HepG2 (cell line): ENCODE results near the gene AGT. TPM values are rescaled to one million over a fixed set of nuclear protein-coding genes. Genes with fewer than 3 reads are reported as not detected.

Experiments used
- ATAC-seq: fragments of 200-7000 bp; cut with Tn5 transposase; 3 replicates; pipeline ENCODE4 v1.9.1; 2020; ENCODE audit warnings: mild to moderate bottlenecking, moderate library complexity
- BruUV-seq: library from RNA; stranded (reverse); fragments of 400-500 nt; replicated peaks from 2 replicates; lab custom pipeline; 2021; lab: Mats Ljungman, UMichigan
- CTCF ChIA-PET: fragments of 300-600 bp; formaldehyde crosslinking; extraction: SDS; loops from one replicate; lab custom pipeline; 2021; ENCODE audit warnings: low total read pairs, inconsistent platforms, low intra/inter-chr PET ratio; lab: Yijun Ruan, JAX
- POLR2A ChIA-PET: fragments of 350-600 bp; sonication (Branson Sonifier 250); formaldehyde crosslinking; loops from one replicate; lab custom pipeline; 2020; ENCODE audit warnings: antibody characterized with exemption, inconsistent platforms; lab: Yijun Ruan, JAX
- DNase-seq: peaks from one replicate; pipeline ENCODE4 v3.0.0-alpha.2; 2015; ENCODE audit warnings: low spot score
- FAIRE-seq: peaks from 3 replicates; lab custom pipeline; 2011; peaks lifted over from hg19 to GRCh38; lab: Jason Lieb, UNC
- H2AFZ ChIP-seq: one replicate; pipeline ENCODE4 v1.6.1; 2011; ENCODE audit warnings: low read length, inconsistent platforms
- H3K27ac ChIP-seq: fragments of 300-600 bp; 3 replicates; pipeline ENCODE4 v1.8.0; 2011; ENCODE audit warnings: mixed run types, mild to moderate bottlenecking, mixed read lengths, low read length, inconsistent platforms; ENCODE audit not compliant: insufficient read depth; ENCODE audit errors: extremely low read length
- H3K27me3 ChIP-seq, 2 experiments: fragments of 200-600 bp in 1 of 2; 2 replicates in 1 of 2; 3 replicates in 1 of 2; pipeline versions ENCODE4 v1.6.0 to v1.8.0; 2011; ENCODE audit warnings: low read length in 2 of 2, mild to moderate bottlenecking in 2 of 2, moderate library complexity in 2 of 2, inconsistent platforms in 1 of 2; ENCODE audit not compliant: insufficient read depth in 2 of 2, control insufficient read depth in 1 of 2
- H3K36me3 ChIP-seq, 2 experiments: fragments of 200-600 bp in 1 of 2; replicated peaks in 1 of 2; 2 replicates in 1 of 2; 3 replicates in 1 of 2; pipeline versions ENCODE4 v1.5.1 to v1.8.0; 2011; ENCODE audit warnings: low read length in 2 of 2, inconsistent platforms in 1 of 2; ENCODE audit not compliant: insufficient read depth in 2 of 2, control insufficient read depth in 1 of 2
- H3K4me1 ChIP-seq: 2 replicates; pipeline ENCODE4 v1.5.1; 2012; ENCODE audit warnings: low read length, inconsistent platforms; ENCODE audit not compliant: insufficient read depth
- H3K4me2 ChIP-seq: 2 replicates; pipeline ENCODE4 v1.6.0; 2011; ENCODE audit warnings: low read depth, low read length, inconsistent platforms
- H3K4me3 ChIP-seq, 3 experiments: fragments of 200-600 bp in 1 of 3; sonication (generic), shearing (Covaris generic) in 1 of 3; replicated peaks in 1 of 3; 2 replicates each; pipeline ENCODE4 v1.5.1; 2011 to 2016; ENCODE audit warnings: low read length in 3 of 3, inconsistent platforms in 2 of 3, low read depth in 2 of 3, mild to moderate bottlenecking in 2 of 3, control low read depth in 1 of 3, mixed read lengths in 1 of 3; ENCODE audit not compliant: insufficient read depth in 1 of 3
- H3K79me2 ChIP-seq: one replicate; pipeline ENCODE4 v1.6.1; 2011; ENCODE audit warnings: low read length, inconsistent platforms; ENCODE audit not compliant: insufficient read depth
- H3K9ac ChIP-seq: 2 replicates; pipeline ENCODE4 v1.6.0; 2011; ENCODE audit warnings: mild to moderate bottlenecking, low read depth, low read length, inconsistent platforms; ENCODE audit not compliant: insufficient read depth
- H3K9me3 ChIP-seq: 2 replicates; pipeline ENCODE4 v1.5.1; 2012; ENCODE audit warnings: mild to moderate bottlenecking, low read length
- H4K20me1 ChIP-seq: 2 replicates; pipeline ENCODE4 v1.6.0; 2011; ENCODE audit warnings: inconsistent platforms, mild to moderate bottlenecking, low read length, moderate library complexity; ENCODE audit not compliant: insufficient read depth
- ARNTL ChIP-seq: sonication (generic); formaldehyde crosslinking; IDR thresholded peaks from 2 replicates; pipeline ENCODE4 v1.4.0; 2020; ENCODE audit warnings: mild to moderate bottlenecking, missing genetic modification reagents
- BCL6 ChIP-seq: IDR thresholded peaks from 2 replicates; pipeline ENCODE4 v1.6.1; 2016; ENCODE audit warnings: missing genetic modification reagents, missing compliant biosample characterization
- CREM ChIP-seq, 2 experiments: sonication (generic) in 1 of 2; formaldehyde crosslinking in 1 of 2; IDR thresholded peaks; 2 replicates each; pipeline versions ENCODE4 v1.4.0 to v1.6.1; 2016 to 2020; ENCODE audit warnings: antibody characterized with exemption in 1 of 2, mild to moderate bottlenecking in 1 of 2, missing genetic modification reagents in 1 of 2
- E2F1 ChIP-seq: sonication (generic); formaldehyde crosslinking; IDR thresholded peaks from 2 replicates; pipeline ENCODE4 v1.5.0; 2020; ENCODE audit warnings: missing genetic modification reagents
- EP300 ChIP-seq, 3 experiments: sonication (generic) in 1 of 3; formaldehyde crosslinking in 1 of 3; IDR thresholded peaks; 2 replicates each; pipeline versions ENCODE4 v1.5.1 to v1.6.1; 2011 to 2020; ENCODE audit warnings: low read depth in 2 of 3, low read length in 2 of 3, borderline replicate concordance in 1 of 3, improper control_type of control experiment in 1 of 3, mild to moderate bottlenecking in 1 of 3, missing genetic modification reagents in 1 of 3, moderate library complexity in 1 of 3
- MTF2 ChIP-seq: sonication (generic); formaldehyde crosslinking; IDR thresholded peaks from 2 replicates; pipeline ENCODE4 v1.5.0; 2020; ENCODE audit warnings: missing genetic modification reagents, borderline replicate concordance
- NR2F6 ChIP-seq, 2 experiments: IDR thresholded peaks; 2 replicates each; pipeline ENCODE4 v1.6.1; 2016; ENCODE audit warnings: antibody characterized with exemption in 1 of 2, mild to moderate bottlenecking in 1 of 2
- RARA ChIP-seq: IDR thresholded peaks from 2 replicates; pipeline ENCODE4 v1.6.1; 2016; ENCODE audit warnings: missing genetic modification reagents, missing compliant biosample characterization
- SALL1 ChIP-seq: sonication (generic); formaldehyde crosslinking; IDR thresholded peaks from 2 replicates; pipeline ENCODE4 v1.8.0; 2022; ENCODE audit warnings: mild to moderate bottlenecking, missing genetic modification reagents
- SAP130 ChIP-seq: IDR thresholded peaks from 2 replicates; pipeline ENCODE4 v1.6.1; 2016; ENCODE audit warnings: low read depth
- SETDB1 ChIP-seq: sonication (generic); formaldehyde crosslinking; IDR thresholded peaks from 2 replicates; pipeline ENCODE4 v1.5.1; 2020; ENCODE audit warnings: missing genetic modification reagents, mild to moderate bottlenecking, borderline replicate concordance
- SIX1 ChIP-seq: sonication (generic); formaldehyde crosslinking; IDR thresholded peaks from 2 replicates; pipeline ENCODE4 v1.4.0; 2020; ENCODE audit warnings: missing genetic modification reagents, borderline replicate concordance
- ZNF101 ChIP-seq: sonication (generic); formaldehyde crosslinking; IDR thresholded peaks from 2 replicates; pipeline ENCODE4 v1.4.0; 2020; ENCODE audit warnings: mild to moderate bottlenecking, low read depth, missing genetic modification reagents, borderline replicate concordance
- ZNF136 ChIP-seq: sonication (generic); formaldehyde crosslinking; IDR thresholded peaks from 2 replicates; pipeline ENCODE4 v1.8.1; 2022; ENCODE audit warnings: low read depth, mild to moderate bottlenecking, moderate library complexity, missing genetic modification reagents
- ZNF772 ChIP-seq: sonication (generic); formaldehyde crosslinking; IDR thresholded peaks from 2 replicates; pipeline ENCODE4 v1.5.0; 2020; ENCODE audit warnings: mild to moderate bottlenecking, missing genetic modification reagents
- ZNF879 ChIP-seq: sonication (generic); formaldehyde crosslinking; IDR thresholded peaks from 2 replicates; pipeline ENCODE4 v1.8.1; 2023; ENCODE audit warnings: missing genetic modification reagents
- WGBS: methylation state at CpG from one replicate; pipeline ENCODE4 v1.1.6; 2017; ENCODE audit warnings: low lambda C conversion rate; 5-methylcytosine and 5-hydroxymethylcytosine counted together
- in situ Hi-C: cut with HindIII; loops from 2 replicates; pipeline ENCODE4 v1.10.0; 2017; ENCODE audit warnings: low pct_unique_long_range_greater_than_20kb; ENCODE audit not compliant: extremely low pct_ligation_motif_present
- intact Hi-C: fragments of 100-400 bp; cut with micrococcal nuclease; formaldehyde crosslinking; loops from one replicate; pipeline ENCODE4 v1.10.0; 2022; ENCODE audit not compliant: unreplicated experiment
- polyA plus RNA-seq, 8 experiments: library from polyadenylated mRNA; depleted of rRNA in 3 of 8; stranded (reverse) in 7 of 8; unstranded in 1 of 8; fragments of >200 nt; fragmentation: Illumina TruSeq in 4 of 8; extraction: Trizol in 4 of 8; gene quantifications; 2 replicates each; pipeline versions ENCODE4 v1.2.1 to v1.2.3, GENCODE V29; 2011 to 2016; ENCODE audit warnings: low read depth in 4 of 8, missing spikeins in 1 of 8, mixed read lengths in 1 of 8; ENCODE audit not compliant: insufficient read depth in 1 of 8
- total RNA-seq, 5 experiments: library from RNA; depleted of rRNA; stranded (reverse); fragments of >200 nt; fragmentation: Illumina TruSeq; extraction: Trizol; gene quantifications; 2 replicates each; pipeline ENCODE4 v1.2.3, GENCODE V29; 2016; ENCODE audit warnings: low read depth in 1 of 5
- TF ChIP-seq, protein P1 (sequence below): sonication (generic); formaldehyde crosslinking; conservative IDR thresholded peaks from 2 replicates; pipeline ENCODE4 v1.4.0; 2020; ENCODE audit warnings: missing genetic modification reagents

The AGT gene
- total and polyA plus RNA-seq, 2 of the 13 experiments (the other 11 are each of a cell fraction or from before 2014, with no cell fraction given): 892 to 2,071 TPM

GRCh38 chr1:230681599-230681998, 32.3 kb downstream of the AGT start (continued):
- no peak for TF ChIP-seq MTF2 (CRISPR knock-in tag)
- TF ChIP-seq ZNF879: no peak
- peak; percentile 75 for TF ChIP-seq RARA (CRISPR knock-in tag)
- peak; percentile 30; the same call in 1 of the 2 replicates for TF ChIP-seq CREM (IDR thresholded peaks at IDR 0.05)
- TF ChIP-seq CREM (CRISPR knock-in tag; IDR thresholded peaks at IDR 0.05): no peak
- TF ChIP-seq EP300 (IDR thresholded peaks at IDR 0.05; ENCODE audit: low read depth in 2 of 2, low read length in 2 of 2): peak in 1 of 2 experiments; percentile 61; a peak in 1 of 4 replicates
- TF ChIP-seq EP300 (CRISPR knock-in tag; IDR thresholded peaks at IDR 0.05; ENCODE audit: borderline replicate concordance): no peak
- TF ChIP-seq E2F1 (CRISPR knock-in tag): no peak
- peak; percentile 98 for TF ChIP-seq SIX1 (CRISPR knock-in tag)
- TF ChIP-seq SALL1 (CRISPR knock-in tag): peak; percentile 44; the same call in 1 of the 2 replicates
- no peak for TF ChIP-seq ARNTL (CRISPR knock-in tag)
- TF ChIP-seq BCL6 (CRISPR knock-in tag): peak; percentile 79

- ATAC-seq (peak; percentile 68), DNase-seq (peak; percentile 73), FAIRE-seq (peak; percentile 63)
- H3K27me3 ChIP-seq: no peaks in the 10 kb centered on the region
- in situ Hi-C loops: no loop called here
- H2AFZ ChIP-seq: no peak overlapping the region
- CTCF ChIA-PET: no interaction called here
- H3K4me3 ChIP-seq: peak overlapping the region in 1 of 3 experiments; percentile 21; a peak in 1 of 6 replicates
- no TSS peak for BruUV-seq
- WGBS: 5% methylated on average over 4 of the region's 4 CpGs
- H3K79me2 ChIP-seq: no peaks in the 10 kb centered on the region
- no peaks in the 10 kb centered on the region for H4K20me1 ChIP-seq
- H3K4me2 ChIP-seq: peak overlapping the region; percentile 59
- peaks cover 40% of the 10 kb centered on the region for H3K4me1 ChIP-seq
- peaks cover 20 to 68% of the 10 kb centered on the region in 2 experiments for H3K36me3 ChIP-seq
- intact Hi-C loops: loop anchor here (2.0 kb wide), 2 partner anchors 22 to 48 kb away; no protein-coding TSS in a partner anchor
- peak overlapping the region; percentile 67 for H3K27ac ChIP-seq
- POLR2A ChIA-PET: interaction anchor here (0.8 to 3.0 kb wide), 5 partner anchors 22 to 39 kb away, joined by 3 to 14 read pairs (median 5); partner anchors contain the start of gene AGT
- no peak overlapping the region for H3K9ac ChIP-seq
- no peaks in the 10 kb centered on the region for H3K9me3 ChIP-seq
- TF ChIP-seq ZNF136 (CRISPR knock-in tag) (no peak), ZNF101 (no peak), NR2F6 (IDR thresholded peaks at IDR 0.05) (peak; percentile 72), NR2F6 (CRISPR knock-in tag; IDR thresholded peaks at IDR 0.05) (0 out of 2 replicates have a peak, but pooled peaks have one; percentile 54), SAP130 (CRISPR knock-in tag) (peak; percentile 56; the same call in 1 of the 2 replicates), SETDB1 (CRISPR knock-in tag) (no peak), ZNF772 (CRISPR knock-in tag) (no peak)
- TF ChIP-seq, protein P1, sequence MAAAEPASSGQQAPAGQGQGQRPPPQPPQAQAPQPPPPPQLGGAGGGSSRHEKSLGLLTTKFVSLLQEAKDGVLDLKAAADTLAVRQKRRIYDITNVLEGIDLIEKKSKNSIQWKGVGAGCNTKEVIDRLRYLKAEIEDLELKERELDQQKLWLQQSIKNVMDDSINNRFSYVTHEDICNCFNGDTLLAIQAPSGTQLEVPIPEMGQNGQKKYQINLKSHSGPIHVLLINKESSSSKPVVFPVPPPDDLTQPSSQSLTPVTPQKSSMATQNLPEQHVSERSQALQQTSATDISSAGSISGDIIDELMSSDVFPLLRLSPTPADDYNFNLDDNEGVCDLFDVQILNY (CRISPR knock-in tag): no peak
Observed at GRCh38 chr1:230680300-230681025, 33.5 kb downstream of the AGT start.
